Measurements from ENCODE around the gene S100A3. TPM values are rescaled to one million over a fixed set of nuclear protein-coding genes. Genes with fewer than 3 reads are reported as not detected.
"Not testable (repeated sequence)": the region's sequence is repeated elsewhere in the genome, so short reads cannot be mapped to it uniquely, and the experiment has no call there.

Gene S100A3
- polyA plus RNA-seq, 3 donors, result 0.35 TPM; not detected in 2

DNA sequence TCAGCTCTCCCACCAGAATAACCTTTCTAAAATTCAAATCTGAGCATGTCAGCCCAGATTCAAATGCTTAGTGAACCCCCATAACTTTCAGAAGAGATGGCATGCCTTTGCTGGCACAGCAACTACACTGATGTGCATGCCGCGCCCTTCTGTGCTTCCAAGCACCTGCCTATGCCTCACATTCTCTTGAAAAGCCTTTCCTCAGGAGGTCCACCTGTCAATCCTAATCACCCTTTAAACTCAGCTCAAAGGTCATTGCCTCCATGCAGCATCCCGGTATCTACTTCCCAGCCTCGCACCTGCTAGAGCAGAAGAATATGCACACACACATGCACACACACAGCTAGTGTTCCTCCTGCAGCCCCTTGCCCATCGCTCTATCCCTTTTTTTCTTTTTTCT lies 21.8 kb upstream of the S100A3 start:
- no peak for DNase-seq (ENCODE audit: low read depth in 3 of 3, low spot score in 2 of 3)

- DNase-seq (ENCODE audit: low read depth in 3 of 3, low spot score in 2 of 3), result no peak
Measured at GRCh38 chr1:153569465-153569864, 20.4 kb upstream of the S100A3 start.

GRCh38 chr1:153568367-153569099 lies 19.5 kb upstream of the S100A3 start:
- DNase-seq (ENCODE audit: low read depth in 3 of 3, low spot score in 2 of 3), result peak in 2 of 3 donors; percentile 76 to 83

DNA sequence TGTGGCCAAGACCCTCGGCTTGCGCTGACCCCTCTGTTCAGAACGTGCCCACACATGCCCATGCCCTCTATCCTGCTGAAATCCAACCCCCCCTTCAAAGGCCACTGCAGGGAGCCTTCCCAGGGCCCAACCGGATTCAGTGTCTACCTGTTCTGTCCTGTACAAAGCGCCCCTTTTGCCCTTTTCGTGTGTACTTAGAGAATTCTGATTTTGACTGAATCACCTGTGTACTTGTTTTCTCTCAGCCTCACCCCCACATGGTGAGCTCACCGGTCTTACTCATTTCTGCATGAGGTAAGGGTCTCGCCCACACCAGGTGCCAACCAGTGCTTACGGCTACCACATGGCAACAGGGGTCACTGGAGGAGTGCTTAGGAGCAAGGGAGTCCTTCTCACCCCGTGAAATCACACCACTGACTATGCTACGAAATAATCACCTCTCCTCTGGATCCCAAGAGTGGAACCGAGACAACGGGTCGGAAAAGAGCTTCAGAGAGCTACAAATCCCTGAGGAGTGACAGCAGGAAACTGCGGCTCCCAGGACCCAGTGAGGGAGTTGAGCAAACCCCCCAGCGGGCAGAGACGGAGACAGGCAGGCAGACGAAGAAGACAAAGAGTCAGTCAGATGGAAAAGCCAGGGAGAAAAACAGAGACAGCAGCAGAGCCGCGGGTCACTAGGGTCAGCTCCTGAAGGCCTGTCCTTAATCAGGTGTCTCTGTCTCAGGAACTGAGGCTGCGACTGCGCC lies 18.7 kb upstream of the S100A3 start:
- no peak for DNase-seq (ENCODE audit: low read depth in 3 of 3, low spot score in 2 of 3)

DNA sequence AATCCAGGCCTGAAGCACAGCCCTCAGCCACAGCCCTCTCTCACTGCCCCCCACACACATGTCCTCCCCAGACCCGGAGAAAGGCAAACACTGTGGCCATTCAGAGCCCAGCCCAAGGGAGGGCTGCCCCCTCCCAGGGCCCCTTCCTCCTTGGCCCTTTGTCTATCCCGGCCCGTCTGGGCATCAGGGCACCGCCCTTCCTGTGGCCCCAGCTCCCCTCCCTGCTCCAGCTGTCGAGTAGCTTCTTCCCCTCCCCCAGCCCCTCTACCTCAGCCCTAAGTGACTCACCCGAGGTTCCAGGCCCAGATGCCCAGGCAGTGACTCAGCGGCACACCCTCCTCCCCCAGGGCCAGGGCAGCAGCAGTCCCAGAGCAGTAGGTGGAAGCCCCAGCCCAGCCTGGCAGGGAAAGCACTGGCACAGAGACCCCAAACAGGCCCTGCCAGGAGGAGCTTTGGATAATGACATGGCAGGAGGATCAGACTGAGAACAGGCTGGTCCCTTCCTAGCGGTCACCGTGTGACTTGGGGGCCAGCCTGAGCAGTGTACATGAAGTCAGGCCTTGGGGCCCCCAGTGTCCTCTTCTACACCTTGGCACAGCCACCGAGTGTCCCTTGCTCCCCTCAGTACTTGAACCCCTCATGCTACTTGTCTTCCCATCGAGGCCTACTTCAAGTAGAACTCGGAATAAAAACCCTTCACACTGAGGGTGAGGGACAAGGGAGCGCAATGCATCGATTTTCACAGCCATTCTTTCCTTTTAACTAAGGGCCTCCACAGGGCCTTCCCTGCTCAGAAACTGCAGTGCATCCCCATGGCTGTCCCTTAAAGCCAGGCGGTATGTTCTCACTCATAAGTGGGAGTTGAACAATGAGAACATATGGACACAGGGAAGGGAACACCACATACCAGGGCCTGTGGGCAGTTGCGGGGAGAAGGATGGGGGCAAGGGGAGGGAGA lies 17.6 kb upstream of the S100A3 start:
- DNase-seq (ENCODE audit: low read depth in 3 of 3, low spot score in 2 of 3), result no peak

- DNase-seq (ENCODE audit: low read depth in 3 of 3, low spot score in 2 of 3), result no peak
Measured at GRCh38 chr1:153565529-153566374, 16.7 kb upstream of the S100A3 start, which contains the start of gene S100A2. TSS of gene S100A2 (minus strand) at chr1:153565844. CDS start at chr1:153563877, 1,967 bp downstream.

GRCh38 chr1:153563991-153564390 lies 14.9 kb upstream of the S100A3 start:
- DNase-seq (ENCODE audit: low read depth in 3 of 3, low spot score in 2 of 3), result no peak

DNA sequence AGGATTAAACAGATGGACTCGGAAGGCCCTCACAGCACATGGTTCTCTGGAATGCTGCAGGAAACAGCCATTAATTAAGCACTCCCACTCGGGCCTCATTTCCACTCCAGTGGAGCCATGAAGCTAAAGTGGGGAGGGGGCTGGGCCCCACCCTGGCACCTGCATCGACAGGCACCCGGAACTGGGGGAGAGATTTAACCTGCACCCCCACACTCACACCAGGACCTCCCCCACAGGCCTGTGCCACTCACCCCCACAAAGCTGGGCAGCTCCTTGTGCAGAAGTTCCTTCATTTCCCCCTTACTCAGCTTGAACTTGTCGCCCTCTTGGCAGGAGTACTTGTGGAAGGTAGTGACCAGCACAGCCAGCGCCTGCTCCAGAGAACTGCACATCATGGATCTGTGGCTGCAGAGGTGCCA lies 14.4 kb upstream of the S100A3 start:
- DNase-seq (ENCODE audit: low read depth in 3 of 3, low spot score in 2 of 3), result no peak

DNA sequence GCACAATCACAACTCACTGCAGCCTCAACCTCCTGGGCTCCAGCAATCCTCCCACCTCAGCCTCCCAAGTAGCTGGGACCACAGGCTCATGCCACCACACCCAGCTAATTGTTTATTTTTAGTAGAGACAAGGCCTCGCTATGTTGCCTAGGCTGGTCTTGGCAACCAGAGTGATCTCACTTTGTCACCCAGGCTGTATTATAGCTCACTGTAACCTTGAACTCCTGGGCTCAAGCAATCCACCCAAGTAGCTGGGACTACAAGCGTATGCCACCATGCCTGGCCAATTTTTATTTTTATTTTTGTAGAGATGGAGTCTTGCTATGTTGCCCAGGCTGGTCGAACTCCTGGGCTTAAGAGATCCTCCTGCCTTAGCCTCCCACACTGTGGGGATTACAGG lies 13.0 kb upstream of the S100A3 start:
- not testable (repeated sequence) for DNase-seq (ENCODE audit: low read depth in 3 of 3, low spot score in 2 of 3)

- no peak for DNase-seq (ENCODE audit: low read depth in 3 of 3, low spot score in 2 of 3)
Measured at GRCh38 chr1:153561466-153561985, 12.5 kb upstream of the S100A3 start.

GRCh38 chr1:153560771-153561465 lies 11.9 kb upstream of the S100A3 start:
- DNase-seq (ENCODE audit: low read depth in 3 of 3, low spot score in 2 of 3), result no peak

DNA sequence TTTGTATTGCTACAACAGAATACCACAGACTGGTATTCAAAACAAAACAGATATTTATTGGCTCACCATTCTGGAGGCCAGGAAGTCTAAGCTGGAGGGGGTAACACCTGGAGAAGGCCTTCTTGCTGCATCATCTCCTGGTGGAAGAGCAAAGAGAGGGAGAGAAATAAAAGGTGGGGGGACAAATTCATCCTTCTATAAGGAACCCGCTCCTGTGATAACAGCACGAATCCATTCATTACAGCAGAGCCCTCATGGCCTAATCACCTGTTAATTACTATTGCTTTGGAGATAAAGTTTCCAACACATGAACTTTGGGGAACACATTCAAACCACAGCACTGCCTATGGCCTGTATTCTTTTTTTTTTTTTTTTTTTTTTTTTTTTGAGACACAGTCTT lies 11.2 kb upstream of the S100A3 start:
- DNase-seq (ENCODE audit: low read depth in 3 of 3, low spot score in 2 of 3), result no peak

- no peak for DNase-seq (ENCODE audit: low read depth in 3 of 3, low spot score in 2 of 3)
Measured at GRCh38 chr1:153557877-153558276, 8.8 kb upstream of the S100A3 start.

GRCh38 chr1:153556348-153556747 lies 7.3 kb upstream of the S100A3 start:
- no peak for DNase-seq (ENCODE audit: low read depth in 3 of 3, low spot score in 2 of 3)

GRCh38 chr1:153553830-153554541 lies 4.9 kb upstream of the S100A3 start:
- no peak for DNase-seq (ENCODE audit: low read depth in 3 of 3, low spot score in 2 of 3)

DNA sequence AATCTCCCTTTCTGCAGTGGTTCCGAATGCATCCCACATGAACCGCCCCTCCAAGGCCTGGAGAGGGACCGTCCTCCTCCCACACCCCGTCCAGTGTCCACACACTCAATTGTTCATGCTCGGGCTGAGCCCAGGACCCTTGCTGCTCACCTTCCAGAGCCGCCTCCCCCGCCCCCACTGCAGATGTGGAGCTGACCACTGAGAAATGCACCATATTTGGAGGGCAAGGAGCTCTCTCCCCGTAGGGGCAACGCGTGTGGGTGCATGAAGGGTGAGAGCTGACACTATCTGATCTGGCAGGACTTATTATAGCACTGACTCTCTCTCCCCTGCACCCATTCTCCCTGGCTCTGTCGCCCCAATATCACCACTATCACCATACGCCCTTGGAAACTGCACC lies 4.0 kb upstream of the S100A3 start:
- no peak for DNase-seq (ENCODE audit: low read depth in 3 of 3, low spot score in 2 of 3)

DNA sequence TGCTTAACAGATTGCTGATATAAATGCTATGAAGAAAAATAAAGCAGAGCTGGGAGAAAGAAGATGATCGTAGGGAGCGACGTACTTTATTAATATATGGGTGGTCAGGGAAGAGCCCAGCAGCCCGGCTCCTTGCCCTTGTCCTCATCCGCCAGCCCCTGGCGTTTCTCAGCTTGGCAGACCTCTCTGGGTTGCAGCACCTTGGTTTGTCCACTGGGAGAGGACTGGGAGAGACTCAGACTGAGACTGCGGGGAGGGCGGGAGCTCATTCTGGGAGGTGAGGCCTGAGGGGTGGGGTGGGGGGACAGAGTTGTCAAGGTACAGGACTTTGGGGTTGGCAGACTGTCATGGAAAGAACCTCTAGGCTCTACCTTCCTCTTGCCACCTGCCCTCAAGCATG lies 3.3 kb upstream of the S100A3 start:
- DNase-seq (ENCODE audit: low read depth in 3 of 3, low spot score in 2 of 3), result no peak

- DNase-seq (ENCODE audit: low read depth in 3 of 3, low spot score in 2 of 3), result no peak
Measured at GRCh38 chr1:153550827-153551500, 1.9 kb upstream of the S100A3 start.
